GM19397 (cell line): ENCODE data around the gene PAAF1.
A peak's percentile ranks its signal among the peaks of the same experiment; 100 is the strongest.

Experiments used
- ATAC-seq: cut with Tn5 transposase; IDR thresholded peaks from one replicate; pipeline ENCODE4 v1.9.1; 2021; ENCODE audit warnings: mild to moderate bottlenecking, moderate library complexity; ENCODE audit not compliant: unreplicated experiment

Gene PAAF1, protein sequence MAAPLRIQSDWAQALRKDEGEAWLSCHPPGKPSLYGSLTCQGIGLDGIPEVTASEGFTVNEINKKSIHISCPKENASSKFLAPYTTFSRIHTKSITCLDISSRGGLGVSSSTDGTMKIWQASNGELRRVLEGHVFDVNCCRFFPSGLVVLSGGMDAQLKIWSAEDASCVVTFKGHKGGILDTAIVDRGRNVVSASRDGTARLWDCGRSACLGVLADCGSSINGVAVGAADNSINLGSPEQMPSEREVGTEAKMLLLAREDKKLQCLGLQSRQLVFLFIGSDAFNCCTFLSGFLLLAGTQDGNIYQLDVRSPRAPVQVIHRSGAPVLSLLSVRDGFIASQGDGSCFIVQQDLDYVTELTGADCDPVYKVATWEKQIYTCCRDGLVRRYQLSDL

DNA sequence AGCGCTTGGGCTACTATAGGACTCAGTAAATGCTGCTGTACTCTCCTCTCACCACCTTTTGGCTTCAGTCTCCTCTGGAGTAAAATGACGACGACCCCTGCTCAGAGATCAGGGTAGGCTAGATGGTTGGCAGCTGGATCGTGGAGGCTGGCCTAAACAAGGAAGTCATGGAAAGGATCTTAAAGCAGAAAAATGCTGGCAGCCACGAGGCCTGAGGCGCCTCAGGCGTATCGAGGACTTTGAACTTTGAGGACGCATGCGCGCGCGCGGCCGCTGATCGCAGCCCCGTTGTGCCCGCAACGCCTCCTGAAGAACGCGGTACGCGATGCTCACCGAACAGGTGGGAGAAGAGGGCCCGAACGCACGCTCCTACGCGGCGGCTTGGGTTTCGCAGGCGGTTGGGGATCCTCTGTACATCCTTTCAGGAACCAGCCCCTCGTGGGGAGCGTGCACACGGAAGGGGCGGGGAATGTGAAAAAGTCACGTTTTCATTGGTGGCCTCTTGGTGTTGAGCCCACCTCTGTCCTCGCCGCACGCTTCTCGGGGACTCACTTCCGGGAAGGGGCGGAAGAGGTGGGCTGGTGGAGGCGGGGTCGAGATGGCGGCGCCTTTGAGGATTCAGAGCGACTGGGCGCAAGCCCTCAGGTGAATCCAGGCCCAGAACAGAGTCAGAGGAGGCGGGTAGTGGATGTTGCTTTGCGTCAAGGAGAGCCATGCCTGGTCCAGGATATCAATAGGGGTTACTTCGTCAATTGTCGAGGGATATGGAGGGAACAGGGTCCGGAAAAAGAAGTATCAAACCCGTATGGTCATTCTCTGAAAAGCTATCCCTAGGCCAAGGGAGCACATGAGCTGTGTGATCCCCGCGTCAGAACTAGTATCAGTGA, at the start of gene PAAF1, which contains the start of gene COA4:
Gene PAAF1, plus strand, starts transcription at position 576 of the 887 bp plus-strand sequence. Its CDS starts 23 bp downstream, at position 599.
Gene COA4, minus strand, starts transcription at position 423 of the 887 bp plus-strand sequence. CDS start 3,468 bp downstream, outside the sequence.
- ATAC-seq, result peak; percentile 98

DNA sequence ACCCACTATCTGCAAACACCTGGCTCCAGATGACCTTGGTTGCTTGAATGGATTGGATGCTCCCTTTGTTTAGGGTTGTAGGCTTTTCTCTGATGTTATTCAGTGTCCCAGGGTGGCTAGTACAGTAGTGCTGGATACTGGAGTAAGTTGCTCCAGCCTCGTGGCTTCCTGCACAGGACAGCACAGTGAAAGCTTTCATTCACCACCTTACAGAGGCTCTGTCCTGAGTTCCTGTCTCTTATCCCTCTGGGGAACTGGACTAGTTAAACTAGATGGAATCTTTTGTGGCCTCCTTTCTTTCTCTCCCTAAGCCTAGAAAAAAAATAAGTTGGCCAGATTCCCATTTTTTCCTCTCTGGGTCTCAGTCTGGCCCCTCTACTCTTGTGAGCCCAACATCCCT, 46.5 kb upstream of the PAAF1 start:
- ATAC-seq, result no peak

DNA sequence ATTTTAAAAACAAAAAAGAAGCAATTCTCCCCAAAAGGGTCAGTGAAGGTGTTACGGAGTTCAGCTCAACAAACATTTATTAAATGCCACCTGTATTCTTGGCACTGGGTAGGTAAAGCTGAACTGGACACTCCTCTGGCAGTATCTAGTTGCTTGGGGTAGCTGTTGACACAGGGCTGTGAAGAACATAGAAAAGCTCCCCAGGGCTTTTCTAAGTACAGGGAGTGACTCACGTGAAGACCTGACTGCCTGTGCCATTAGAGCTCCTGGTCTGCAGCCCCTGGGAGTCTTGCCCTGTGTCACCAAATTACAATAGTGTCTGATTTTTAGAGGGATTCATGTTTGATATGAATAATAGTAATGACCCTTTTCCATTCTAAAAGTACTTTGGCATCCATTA, 43.7 kb upstream of the PAAF1 start:
- no peak for ATAC-seq

DNA sequence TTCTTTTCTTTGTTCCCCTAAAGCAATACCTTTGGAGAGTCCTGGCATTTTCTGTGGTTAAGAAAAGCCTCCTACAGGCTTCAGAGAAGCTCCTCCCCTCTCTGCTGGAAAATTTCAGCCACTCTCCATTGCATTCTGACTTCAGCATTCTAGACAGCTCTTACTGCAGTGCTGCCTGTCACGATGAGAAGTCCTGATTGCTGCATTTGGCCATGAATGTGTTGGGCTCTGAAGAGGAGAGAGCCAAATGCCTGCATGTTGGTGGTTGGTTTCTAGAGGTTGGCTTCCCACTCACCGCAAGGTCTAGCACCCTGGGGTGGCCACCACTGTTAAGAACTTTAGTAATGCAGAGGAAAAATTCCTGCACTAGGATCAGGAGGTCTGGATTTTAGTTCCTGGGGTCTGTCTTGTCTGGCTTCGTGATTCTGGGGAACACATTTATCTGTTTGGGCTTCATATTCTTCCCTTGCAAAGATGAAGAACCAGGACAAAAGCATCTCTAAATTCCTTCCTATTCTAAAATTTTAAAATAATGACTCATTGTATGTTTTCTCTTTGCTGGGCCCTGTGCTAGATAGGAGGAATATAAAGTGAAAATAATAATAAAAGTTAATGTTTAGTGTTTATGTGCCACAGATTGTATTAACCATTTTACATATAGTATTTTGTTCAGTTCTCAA, 38.2 kb upstream of the PAAF1 start:
- ATAC-seq, result no peak

DNA sequence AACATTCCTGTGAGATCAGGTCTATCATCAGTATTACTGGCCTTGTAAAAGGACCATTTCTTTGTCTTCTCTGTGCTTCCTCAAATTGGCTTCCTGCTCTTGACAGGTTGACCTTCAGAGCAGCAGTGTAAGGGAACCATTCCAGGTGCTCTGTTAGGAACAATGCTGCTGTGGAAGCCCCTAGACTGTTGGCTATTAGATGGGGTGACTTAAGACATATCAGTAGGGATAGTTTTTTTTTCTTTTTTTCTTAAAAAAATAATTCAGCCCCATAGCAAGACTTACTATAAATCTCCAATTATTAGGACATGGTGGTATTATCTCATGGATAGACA, 37.7 kb upstream of the PAAF1 start:
- ATAC-seq, result no peak

DNA sequence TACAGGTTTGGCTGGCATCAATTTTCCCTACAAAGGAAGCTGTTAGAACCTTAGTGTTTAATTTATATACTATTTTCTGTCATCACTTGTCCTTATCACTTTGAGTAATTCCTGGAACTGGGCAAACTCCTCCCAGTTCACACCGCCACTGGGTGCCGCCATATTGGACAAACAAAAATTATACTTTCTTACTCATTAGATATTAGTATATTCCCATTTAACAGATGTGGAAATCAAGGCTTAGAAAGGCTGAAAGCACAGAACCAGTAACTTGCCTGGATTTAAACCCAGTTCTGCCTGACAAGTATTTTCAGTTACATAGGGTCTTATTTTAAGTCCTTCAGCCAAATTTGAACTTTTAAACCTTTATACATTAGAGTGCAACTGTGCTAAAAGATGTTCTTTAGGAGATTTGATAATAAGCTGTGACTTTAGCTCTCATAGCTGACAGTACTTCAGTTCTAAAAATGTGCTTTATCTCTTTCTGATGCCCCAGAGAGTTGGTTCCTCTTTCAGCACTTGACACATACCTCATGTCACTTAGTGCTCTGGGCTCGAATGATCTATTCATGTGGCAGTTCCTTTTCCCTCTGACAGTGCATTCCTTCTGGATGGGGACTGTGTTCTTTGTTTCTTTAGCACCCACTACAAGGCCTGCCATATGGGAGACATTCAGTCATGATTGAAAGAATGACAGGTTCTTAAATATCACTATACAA, 25.6 kb upstream of the PAAF1 start:
- ATAC-seq, result no peak

DNA sequence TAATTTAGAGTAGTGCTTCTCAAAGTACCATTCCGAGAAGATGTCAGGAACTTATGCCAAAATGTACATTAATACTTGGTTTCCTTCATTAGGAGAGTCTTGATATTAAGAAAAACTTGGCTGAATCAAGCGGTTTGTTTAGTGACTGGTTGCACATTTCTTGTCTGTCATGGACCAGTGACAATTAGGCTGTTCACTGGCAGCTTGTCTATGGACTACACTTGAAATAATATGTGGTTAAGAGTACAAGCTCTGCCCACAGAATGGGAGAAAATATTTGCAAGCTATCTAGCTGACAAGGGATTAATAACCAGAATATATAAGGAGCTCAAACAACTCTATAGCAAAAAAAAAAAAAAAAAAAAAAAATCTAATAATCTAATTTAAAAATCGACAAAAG, 24.8 kb upstream of the PAAF1 start:
- ATAC-seq, result no peak

DNA sequence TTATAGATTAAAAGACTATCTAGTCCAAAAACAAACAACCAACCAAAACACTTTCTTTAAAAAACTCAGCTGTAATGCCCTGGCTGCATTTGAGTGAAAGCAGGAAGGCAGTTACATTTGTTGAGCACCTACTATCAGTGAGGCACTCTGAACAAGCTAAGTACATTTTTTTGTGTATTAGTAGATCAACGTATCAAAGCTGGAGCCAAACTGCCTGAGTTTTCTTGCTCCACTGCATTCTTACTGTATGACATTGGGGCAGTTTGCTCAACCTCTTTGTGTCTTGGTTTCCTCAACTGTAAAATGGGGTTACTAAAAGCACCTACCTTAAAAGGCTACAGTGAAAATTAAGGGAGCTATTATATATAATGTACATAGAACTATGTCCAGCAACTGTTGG, 22.1 kb upstream of the PAAF1 start:
- ATAC-seq, result no peak

DNA sequence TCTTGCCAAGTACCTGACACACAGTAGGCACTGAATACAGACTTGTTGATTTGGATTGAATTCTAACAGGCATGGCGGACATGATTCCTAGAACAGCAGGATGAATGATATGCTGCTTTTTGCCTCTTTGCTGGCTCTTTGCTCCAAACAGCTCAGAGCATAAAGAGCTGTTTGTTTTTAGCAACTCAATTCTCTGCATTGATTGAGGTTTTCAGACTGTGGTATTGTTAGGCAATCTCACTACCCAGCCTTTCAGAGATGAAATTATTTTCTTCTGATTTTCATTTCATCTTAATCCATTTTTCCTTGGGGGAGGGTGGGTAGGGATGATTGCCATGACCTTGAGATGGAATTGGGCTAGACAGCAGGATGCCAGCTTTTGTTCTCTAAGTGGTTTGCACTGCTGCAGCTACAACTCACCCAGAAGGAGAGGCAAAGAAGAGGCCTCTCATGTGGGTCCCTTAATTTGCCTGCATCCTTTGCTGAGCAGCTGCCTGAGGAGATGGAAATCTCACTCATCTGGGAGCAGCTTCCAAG, 20.7 kb upstream of the PAAF1 start:
- ATAC-seq, result no peak

DNA sequence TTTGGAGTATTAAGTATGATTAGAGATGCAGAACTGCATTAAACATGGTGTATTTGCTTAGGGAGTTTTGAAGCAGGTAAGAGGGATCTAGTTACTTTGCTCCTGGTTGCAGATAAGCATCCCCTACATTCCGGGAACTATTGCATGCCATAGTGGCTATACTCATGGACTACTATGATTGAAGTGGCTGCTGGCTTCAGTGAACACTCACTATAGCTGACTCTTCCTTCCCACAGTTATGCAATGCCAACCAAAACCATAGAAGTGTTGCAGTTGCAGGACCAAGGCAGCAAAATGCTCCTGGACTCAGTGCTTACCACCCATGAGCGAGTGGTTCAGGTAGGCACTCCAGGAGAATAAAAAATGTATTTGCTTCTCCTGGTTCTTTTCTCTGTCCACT, 17.1 kb upstream of the PAAF1 start:
- no peak for ATAC-seq

DNA sequence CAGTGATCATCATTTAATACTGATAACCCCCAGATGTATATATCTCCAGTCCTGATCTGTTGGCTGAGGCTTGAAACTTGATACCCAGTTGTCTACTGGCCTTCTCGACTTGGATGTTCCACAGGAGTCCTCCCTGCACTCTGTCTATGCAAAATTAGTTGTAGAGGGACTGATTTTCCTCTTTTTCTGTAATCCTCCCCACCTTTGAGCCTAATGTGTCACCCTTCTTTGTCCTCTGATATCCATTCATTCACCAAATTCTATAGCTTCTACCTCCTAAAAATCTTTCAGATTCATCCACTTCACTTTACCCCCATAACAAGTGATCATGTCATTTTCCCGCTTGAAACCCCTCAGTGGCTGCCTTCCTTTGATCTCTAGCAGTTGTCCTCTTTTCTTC, 16.6 kb upstream of the PAAF1 start:
- ATAC-seq, result no peak

DNA sequence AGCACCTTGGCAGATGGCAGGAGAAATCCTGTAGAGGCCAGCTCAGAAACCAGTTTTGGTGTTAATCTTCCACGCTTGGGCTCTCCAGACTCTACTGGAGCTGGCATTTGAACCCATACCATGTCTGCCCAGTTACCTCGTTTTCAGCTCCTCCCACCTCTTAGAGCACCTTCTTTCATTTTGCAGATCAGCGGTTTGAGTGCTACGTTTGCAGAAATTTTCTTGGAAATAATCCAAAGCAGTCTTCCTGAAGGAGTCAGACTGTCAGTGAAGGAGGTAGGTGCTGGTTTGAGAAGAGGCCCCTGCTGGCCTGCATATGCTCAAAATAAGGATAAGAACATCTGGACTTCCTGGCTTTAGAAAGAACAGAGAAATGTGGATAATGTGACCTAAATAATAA, 13.8 kb upstream of the PAAF1 start:
- ATAC-seq, result no peak

DNA sequence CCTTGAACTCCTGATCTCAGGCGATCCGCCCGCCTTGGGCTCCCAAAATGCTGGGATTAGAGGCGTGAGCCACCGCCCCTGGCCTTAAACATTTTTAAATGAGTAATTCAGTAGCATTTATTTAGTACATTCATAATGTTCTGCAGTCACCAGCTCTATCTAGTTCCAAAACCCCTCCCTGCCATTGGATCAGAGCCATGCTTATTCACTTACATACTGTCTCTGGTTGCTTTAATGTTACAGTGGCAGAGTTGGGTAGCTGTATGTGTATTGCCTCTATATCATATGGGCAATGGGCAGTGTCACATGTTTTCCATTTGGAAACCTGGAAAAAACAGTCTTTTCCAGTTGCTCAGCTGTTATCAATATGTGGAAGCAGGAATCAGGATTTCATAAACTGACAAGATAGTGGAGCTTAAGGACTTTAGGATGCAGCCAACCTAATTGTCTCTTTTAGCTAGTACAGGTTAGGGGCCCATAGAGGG, 10.7 kb upstream of the PAAF1 start:
- ATAC-seq, result no peak

DNA sequence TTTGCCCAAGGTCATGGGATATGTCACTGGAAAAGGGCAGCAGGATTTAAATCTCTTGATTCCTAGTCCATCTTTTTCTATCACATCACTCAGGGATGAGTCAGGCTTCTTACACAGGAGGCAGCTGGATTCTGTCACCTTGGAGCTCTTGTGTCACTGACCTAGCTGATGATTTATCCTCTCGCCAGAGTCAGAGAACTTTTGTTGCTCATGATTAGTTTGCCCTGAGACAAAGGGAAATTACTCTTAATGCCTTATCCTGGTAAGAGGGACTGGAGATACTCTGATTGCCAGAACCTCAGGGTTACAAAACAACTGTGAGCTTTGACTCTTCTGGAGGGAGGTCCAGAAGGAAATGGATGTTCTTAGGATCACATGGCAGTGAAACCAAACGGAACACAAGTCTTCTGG, 10.2 kb upstream of the PAAF1 start:
- no peak for ATAC-seq

DNA sequence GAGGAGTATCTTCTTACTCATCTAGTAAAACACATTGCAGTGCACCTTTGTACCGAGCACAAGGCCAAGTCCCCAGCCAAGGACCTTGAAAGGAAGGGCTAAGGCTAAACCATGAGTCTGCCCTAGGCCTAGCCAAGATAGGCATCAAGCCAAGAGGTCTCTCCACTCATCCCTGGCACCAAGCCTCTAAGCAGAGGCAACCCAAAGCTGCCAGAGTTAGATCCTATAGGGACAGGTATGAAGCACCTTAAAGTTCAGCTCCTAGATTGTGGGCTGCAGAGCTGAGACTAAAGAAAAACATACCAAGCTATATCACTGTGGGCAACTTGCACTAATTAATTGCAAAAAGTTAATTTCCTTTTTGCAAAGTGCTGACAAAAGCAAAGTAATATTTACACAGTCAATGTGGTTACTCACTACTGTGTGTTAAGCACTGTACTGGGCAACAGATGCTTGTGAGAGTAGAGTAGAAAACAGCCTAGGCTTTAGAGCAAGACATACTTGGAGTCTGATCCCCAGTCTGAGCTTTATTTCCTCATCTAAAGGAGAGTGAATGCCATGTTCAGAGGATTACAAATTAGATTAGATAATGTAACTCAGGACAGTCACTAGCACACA, 7.4 kb upstream of the PAAF1 start:
- no peak for ATAC-seq

DNA sequence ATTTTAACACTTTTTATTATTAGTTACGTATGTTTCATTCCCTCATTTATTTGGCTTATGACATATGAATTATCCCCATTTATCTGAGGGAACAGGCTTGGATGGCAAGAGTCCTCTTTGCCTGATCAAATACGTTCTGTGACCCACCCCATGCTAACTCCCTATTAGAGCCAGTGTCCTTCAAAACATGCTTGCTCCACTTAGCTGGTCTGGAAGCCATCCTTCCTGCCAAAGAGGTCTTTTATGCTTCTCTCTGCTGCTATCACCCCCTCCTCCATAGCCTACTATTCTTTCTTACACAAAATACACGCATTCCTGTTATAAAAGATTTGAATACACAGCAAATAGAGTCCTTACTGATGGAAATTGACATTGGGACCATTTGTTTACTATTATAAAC, 6.5 kb upstream of the PAAF1 start:
- no peak for ATAC-seq

DNA sequence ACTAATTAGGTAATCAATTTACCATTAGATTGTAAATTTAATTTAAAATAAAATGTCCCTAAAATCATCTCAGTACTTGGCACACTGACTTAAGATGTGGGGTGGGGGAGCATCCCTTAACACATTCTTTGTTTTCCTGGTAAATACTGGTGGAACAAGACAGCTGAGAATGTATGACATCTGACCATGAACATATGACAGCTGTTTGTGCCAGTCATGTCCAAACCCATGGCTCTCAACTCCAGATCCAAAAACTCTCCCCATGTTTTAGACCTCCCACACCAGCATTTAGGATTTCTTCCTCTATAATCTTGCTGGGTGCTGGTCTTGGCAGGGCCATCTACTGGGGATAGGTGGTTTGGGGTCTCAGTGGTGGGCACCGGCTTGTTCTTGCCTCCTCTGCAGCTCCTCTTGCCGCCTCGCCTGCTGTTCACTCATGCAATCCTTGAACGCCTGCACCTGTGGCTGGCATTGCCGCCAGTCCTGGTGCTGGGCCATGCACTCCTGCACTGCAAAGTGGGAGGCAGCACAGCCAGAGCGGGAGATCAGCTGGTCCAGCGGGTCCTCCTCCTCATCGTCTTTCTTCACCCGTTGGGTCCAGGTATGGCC, 3.9 kb upstream of the PAAF1 start:
- ATAC-seq, result no peak

DNA sequence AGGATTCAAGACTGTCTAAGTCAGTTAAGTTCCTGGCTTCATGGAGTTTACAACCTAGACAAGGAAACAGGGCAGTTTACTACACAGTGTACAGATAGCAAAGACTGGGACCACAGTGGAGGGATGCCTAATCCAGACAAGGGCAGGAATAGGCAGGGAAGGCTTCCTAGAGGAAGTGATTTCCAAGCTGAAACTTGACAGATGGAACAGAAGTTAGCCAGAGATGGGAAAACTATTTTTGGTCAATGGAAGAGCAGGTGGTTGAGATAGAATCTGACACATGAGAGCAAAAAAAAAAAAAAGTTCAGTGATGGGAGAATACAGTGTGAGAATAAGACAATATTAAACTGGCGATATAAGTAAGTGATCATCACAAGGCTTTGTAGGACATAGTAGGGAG, 1.4 kb upstream of the PAAF1 start:
- ATAC-seq, result no peak

DNA sequence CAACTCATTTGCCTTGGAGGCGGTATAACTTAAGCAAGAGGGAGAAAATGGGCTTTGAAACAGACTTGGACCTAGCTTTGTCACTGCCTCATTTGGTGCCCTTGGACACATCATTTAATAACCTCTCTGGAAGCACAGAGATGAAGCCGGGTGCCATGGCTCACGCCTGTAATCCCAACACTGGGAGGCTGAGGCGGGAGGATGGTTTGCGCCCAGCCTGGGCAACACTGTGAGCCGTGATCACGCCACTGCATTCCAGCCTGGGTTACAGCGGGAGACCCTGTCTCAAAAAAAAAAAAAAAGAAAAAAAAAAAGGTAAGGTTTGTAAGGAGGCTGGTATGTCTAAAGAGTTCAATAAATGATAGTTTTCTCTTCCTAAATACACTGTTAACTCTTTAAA, 959 bp upstream of the PAAF1 start:
- ATAC-seq, result no peak

DNA sequence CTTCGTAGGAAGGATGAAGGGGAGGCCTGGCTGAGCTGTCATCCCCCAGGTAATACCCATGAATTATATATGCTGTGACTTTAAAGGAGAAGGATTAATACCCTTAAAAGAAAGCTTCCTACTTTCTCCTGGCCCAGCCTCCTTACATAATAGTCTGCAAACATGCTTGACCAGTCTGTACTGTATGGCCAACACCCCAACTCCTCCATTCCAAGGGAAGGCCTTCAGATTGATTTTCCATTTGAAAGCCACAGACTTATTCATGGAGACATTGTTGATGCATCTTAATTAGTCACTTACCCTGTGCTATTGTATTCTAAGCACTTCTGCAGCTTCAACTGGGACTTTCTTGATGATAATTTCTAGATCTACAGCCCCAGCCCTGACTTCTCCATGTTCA, 2.0 kb downstream of the PAAF1 start:
- no peak for ATAC-seq
